K562 (cell line): ENCODE measurements around the gene TIMM44. TPM values are rescaled to one million over a fixed set of nuclear protein-coding genes. Genes with fewer than 3 reads are reported as not detected.

Experiments used
- ARID3B ChIP-seq: fragments of 250-450 bp; sonication (Bioruptor Pico); IDR thresholded peaks from 2 replicates; pipeline ENCODE4 v1.4.0; 2020; ENCODE audit warnings: borderline replicate concordance
- CEBPG ChIP-seq, 3 experiments: fragments of 200-800 bp in 1 of 3; sonication (Bioruptor generic) in 1 of 3; sonication (generic) in 1 of 3; formaldehyde crosslinking in 1 of 3; IDR thresholded peaks in 2 of 3; conservative IDR thresholded peaks in 1 of 3; 2 replicates each; pipeline versions ENCODE4 v1.6.1 to v1.8.0; 2016 to 2022; ENCODE audit warnings: missing compliant biosample characterization in 2 of 3, missing genetic modification characterization in 2 of 3, mild to moderate bottlenecking in 1 of 3, missing genetic modification reagents in 1 of 3
- CREB1 ChIP-seq, 2 experiments: sonication (generic) in 1 of 2; formaldehyde crosslinking in 1 of 2; IDR thresholded peaks; 2 replicates each; pipeline versions ENCODE4 v1.6.1 to v1.8.0; 2012 to 2022; ENCODE audit warnings: inconsistent platforms in 1 of 2, mild to moderate bottlenecking in 1 of 2, missing genetic modification reagents in 1 of 2, moderate library complexity in 1 of 2
- CREB3L1 ChIP-seq: fragments of 450-650 bp; IDR thresholded peaks from 2 replicates; pipeline ENCODE4 v1.6.1; 2014; ENCODE audit warnings: low read depth, mild to moderate bottlenecking, moderate library complexity, borderline replicate concordance
- FIP1L1 ChIP-seq: fragments of 200-400 bp; formaldehyde crosslinking; IDR thresholded peaks from 2 replicates; pipeline ENCODE4 v1.6.1; 2018; ENCODE audit warnings: mild to moderate bottlenecking, low read depth, low read length; ENCODE audit not compliant: poor library complexity, severe bottlenecking
- GABPB1 ChIP-seq: sonication (generic); formaldehyde crosslinking; IDR thresholded peaks from 2 replicates; pipeline ENCODE4 v1.8.0; 2022; ENCODE audit warnings: mild to moderate bottlenecking, missing genetic modification reagents
- GATAD2B ChIP-seq: fragments of 450-650 bp; IDR thresholded peaks from 2 replicates; pipeline ENCODE4 v1.6.1; 2017; ENCODE audit warnings: mild to moderate bottlenecking, borderline replicate concordance
- HDAC8 ChIP-seq: fragments of 450-650 bp; IDR thresholded peaks from 2 replicates; pipeline ENCODE4 v1.6.1; 2016; ENCODE audit warnings: mild to moderate bottlenecking, missing genetic modification characterization, moderate library complexity, missing compliant biosample characterization
- MED1 ChIP-seq: sonication (generic); formaldehyde crosslinking; IDR thresholded peaks from 2 replicates; pipeline ENCODE4 v1.8.1; 2023; ENCODE audit warnings: missing genetic modification reagents, borderline replicate concordance
- POU5F1 ChIP-seq: fragments of 150-350 bp; IDR thresholded peaks from 2 replicates; pipeline ENCODE4 v1.6.1; 2014; ENCODE audit warnings: borderline replicate concordance, low read length, low read depth, mild to moderate bottlenecking; ENCODE audit not compliant: partially characterized antibody
- SRF ChIP-seq, 2 experiments: fragments of 250-450, 450-650 bp in 1 of 2; sonication (Bioruptor Pico) in 1 of 2; sonication (generic) in 1 of 2; formaldehyde crosslinking; IDR thresholded peaks; 2 replicates each; pipeline versions ENCODE4 v1.5.0 to v1.5.1; 2020 to 2022; ENCODE audit warnings: mild to moderate bottlenecking in 1 of 2, missing genetic modification reagents in 1 of 2
- TCFL5 ChIP-seq: fragments of 250-450 bp; sonication (Bioruptor Pico); conservative IDR thresholded peaks from 2 replicates; pipeline ENCODE4 v1.6.1; 2021; ENCODE audit warnings: mild to moderate bottlenecking, moderate library complexity, matching md5 sums
- TEAD1 ChIP-seq, 2 experiments: fragments of 450-650 bp in 1 of 2; sonication (generic) in 1 of 2; formaldehyde crosslinking; IDR thresholded peaks; 2 replicates each; pipeline versions ENCODE4 v1.4.0 to v1.8.0; 2020 to 2022; ENCODE audit warnings: mild to moderate bottlenecking in 2 of 2, missing genetic modification reagents in 1 of 2
- TOE1 ChIP-seq, 2 experiments: fragments of 450-650 bp in 1 of 2; sonication (generic) in 1 of 2; formaldehyde crosslinking in 1 of 2; IDR thresholded peaks; 2 replicates each; pipeline versions ENCODE4 v1.7.1 to v1.8.0; 2016 to 2022; ENCODE audit warnings: borderline replicate concordance in 2 of 2, mild to moderate bottlenecking in 2 of 2, antibody characterized with exemption in 1 of 2, inconsistent platforms in 1 of 2, low read depth in 1 of 2, missing genetic modification reagents in 1 of 2, moderate library complexity in 1 of 2
- ZBTB12 ChIP-seq: fragments of 250-450 bp; sonication (Bioruptor Pico); IDR thresholded peaks from 2 replicates; pipeline ENCODE4 v1.4.0; 2020
- ZBTB33 ChIP-seq: sonication (generic); formaldehyde crosslinking; IDR thresholded peaks from 2 replicates; pipeline ENCODE4 v1.8.1; 2023; ENCODE audit warnings: mild to moderate bottlenecking, missing genetic modification reagents
- ZNF561 ChIP-seq: fragments of 450-650 bp; formaldehyde crosslinking; conservative IDR thresholded peaks from 2 replicates; pipeline ENCODE4 v1.4.0; 2020; ENCODE audit warnings: mild to moderate bottlenecking, moderate library complexity
- polyA plus RNA-seq, 8 experiments: library from polyadenylated mRNA; depleted of rRNA in 4 of 8; stranded (reverse) in 5 of 8; unstranded in 3 of 8; fragments of >200 nt; fragmentation: Nextera tagmentation in 2 of 8; fragmentation: Illumina TruSeq in 1 of 8; extraction: Ambion mirVana in 2 of 8; extraction: Trizol in 1 of 8; gene quantifications; 2 replicates each; pipeline versions ENCODE4 v1.2.1 to v1.2.3, GENCODE V29; 2011 to 2014; ENCODE audit warnings: inconsistent platforms in 1 of 8, missing spikeins in 1 of 8
- total RNA-seq, 7 experiments: library from RNA; depleted of rRNA in 6 of 7; stranded (reverse); fragments of >200 nt in 6 of 7; fragmentation: Illumina TruSeq in 2 of 7; extraction: Trizol in 2 of 7; gene quantifications; 2 replicates each; pipeline versions ENCODE4 v1.2.1 to v1.2.3, GENCODE V29; 2011 to 2021; ENCODE audit warnings: low replicate concordance in 1 of 7

The TIMM44 gene
- total and polyA plus RNA-seq, 9 of the 15 experiments (the other 6 are each of a cell fraction or from before 2014, with no cell fraction given): 10.3 to 231 (median 89.3) TPM

GRCh38 chr19:7925171-7925851, 18.2 kb downstream of the TIMM44 start (continued):
- TF ChIP-seq GATAD2B (peak; percentile 82), ARID3B (CRISPR knock-in tag) (no peak), ZNF561 (no peak), CREB1 (IDR thresholded peaks at IDR 0.05) (peak; percentile 26; the same call in 1 of the 2 replicates), CREB1 (CRISPR knock-in tag; IDR thresholded peaks at IDR 0.05) (peak; percentile 74; the same call in 1 of the 2 replicates), TEAD1 (CRISPR knock-in tag; IDR thresholded peaks at IDR 0.05) (peak in 1 of 2 experiments; percentile 83; a peak in 2 of 4 replicates), CEBPG (CRISPR knock-in tag; IDR thresholded peaks at IDR 0.05) (no peak; the same call in 1 of the 2 replicates), CEBPG (tag; conservative IDR thresholded peaks at IDR 0.05 in 1 of 2, IDR thresholded peaks at IDR 0.05 in 1 of 2) (no peak), ZBTB33 (CRISPR knock-in tag) (peak; percentile 67), SRF (CRISPR knock-in tag; IDR thresholded peaks at IDR 0.05) (no peak), TOE1 (IDR thresholded peaks at IDR 0.05; ENCODE audit: borderline replicate concordance) (no peak), TOE1 (CRISPR knock-in tag; IDR thresholded peaks at IDR 0.05; ENCODE audit: borderline replicate concordance, low read depth) (peak; percentile 94; the same call in 1 of the 2 replicates), ZBTB12 (CRISPR knock-in tag) (no peak), POU5F1 (no peak), TCFL5 (CRISPR knock-in tag) (no peak), CREB3L1 (peak; percentile 75), GABPB1 (CRISPR knock-in tag) (peak; percentile 81), MED1 (CRISPR knock-in tag) (no peak), HDAC8 (tag) (peak; percentile 19; the same call in 1 of the 2 replicates), FIP1L1 (peak; percentile 90)
